H7 (cell line): ENCODE measurements around the gene CECR2. TPM values are rescaled to one million over a fixed set of nuclear protein-coding genes. Genes with fewer than 3 reads are reported as not detected.
"Not testable (repeated sequence)": the region's sequence is repeated elsewhere in the genome, so short reads cannot be mapped to it uniquely, and the experiment has no call there.

ENCODE experiments used
- DNase-seq: peaks from one replicate; pipeline ENCODE4 v3.0.0; 2012
- H3K27me3 ChIP-seq: 2 replicates; pipeline ENCODE4 v1.6.0; 2011; ENCODE audit warnings: mild to moderate bottlenecking, low read length; ENCODE audit not compliant: control insufficient read depth, insufficient read depth
- H3K36me3 ChIP-seq: replicated peaks from 2 replicates; pipeline ENCODE4 v1.5.1; 2011; ENCODE audit warnings: low read length; ENCODE audit not compliant: control insufficient read depth, insufficient read depth
- H3K4me3 ChIP-seq: 2 replicates; pipeline ENCODE4 v1.5.1; 2011; ENCODE audit warnings: low read depth, mild to moderate bottlenecking, control low read depth, low read length, moderate library complexity; ENCODE audit not compliant: insufficient read depth
- total RNA-seq: library from RNA; depleted of rRNA; stranded (reverse); fragments of >200 nt; shearing (Covaris generic); gene quantifications from 2 replicates; pipeline ENCODE4 v1.2.3, GENCODE V29; 2014

CECR2 gene
- total RNA-seq, 1 experiment from 2014 or later: 50.0 TPM

- no peaks in the 10 kb centered on the region for H3K27me3 ChIP-seq
- no peaks in the 10 kb centered on the region for H3K36me3 ChIP-seq
- no peak overlapping the region for H3K4me3 ChIP-seq
- no peak for DNase-seq
Measured at GRCh38 chr22:17403906-17404305, 34.6 kb downstream of the CECR2 start.

- H3K27me3 ChIP-seq: no peaks in the 10 kb centered on the region
- no peaks in the 10 kb centered on the region for H3K36me3 ChIP-seq
- H3K4me3 ChIP-seq: no peak overlapping the region
- DNase-seq: no peak
Measured at GRCh38 chr22:17407643-17408042, 38.4 kb downstream of the CECR2 start.

- no peaks in the 10 kb centered on the region for H3K27me3 ChIP-seq
- DNase-seq: no peak
- H3K4me3 ChIP-seq: no peak overlapping the region
- no peaks in the 10 kb centered on the region for H3K36me3 ChIP-seq
Measured at GRCh38 chr22:17410576-17410975, 41.3 kb downstream of the CECR2 start.

DNA sequence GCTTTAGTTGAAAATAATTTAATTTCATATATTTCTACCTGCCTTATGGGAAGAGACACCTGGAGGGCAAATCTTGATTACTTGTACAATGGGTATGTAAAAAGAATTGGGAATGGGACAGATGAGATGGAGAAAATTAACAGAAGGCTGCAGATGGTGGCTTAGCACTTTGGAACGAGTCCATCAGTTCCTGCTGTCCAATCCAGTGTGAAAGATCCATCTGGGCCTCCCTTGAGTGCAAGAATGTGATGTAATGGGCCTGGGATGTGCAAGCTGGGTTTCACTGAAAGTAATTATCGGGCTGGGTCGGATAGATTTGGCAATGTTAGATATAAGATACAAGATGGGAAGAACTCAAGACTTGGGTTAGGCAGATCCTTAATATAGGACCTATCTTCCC, 42.0 kb downstream of the CECR2 start:
- no peak overlapping the region for H3K4me3 ChIP-seq
- H3K36me3 ChIP-seq: no peaks in the 10 kb centered on the region
- DNase-seq: no peak
- H3K27me3 ChIP-seq: no peaks in the 10 kb centered on the region

- no peaks in the 10 kb centered on the region for H3K36me3 ChIP-seq
- DNase-seq: no peak
- H3K27me3 ChIP-seq: no peaks in the 10 kb centered on the region
- no peak overlapping the region for H3K4me3 ChIP-seq
Measured at GRCh38 chr22:17412232-17412631, 43.0 kb downstream of the CECR2 start.

GRCh38 chr22:17418890-17419324, 49.6 kb downstream of the CECR2 start:
- H3K4me3 ChIP-seq: no peak overlapping the region
- no peaks in the 10 kb centered on the region for H3K36me3 ChIP-seq
- DNase-seq: peak; percentile 81
- H3K27me3 ChIP-seq: no peaks in the 10 kb centered on the region

DNA sequence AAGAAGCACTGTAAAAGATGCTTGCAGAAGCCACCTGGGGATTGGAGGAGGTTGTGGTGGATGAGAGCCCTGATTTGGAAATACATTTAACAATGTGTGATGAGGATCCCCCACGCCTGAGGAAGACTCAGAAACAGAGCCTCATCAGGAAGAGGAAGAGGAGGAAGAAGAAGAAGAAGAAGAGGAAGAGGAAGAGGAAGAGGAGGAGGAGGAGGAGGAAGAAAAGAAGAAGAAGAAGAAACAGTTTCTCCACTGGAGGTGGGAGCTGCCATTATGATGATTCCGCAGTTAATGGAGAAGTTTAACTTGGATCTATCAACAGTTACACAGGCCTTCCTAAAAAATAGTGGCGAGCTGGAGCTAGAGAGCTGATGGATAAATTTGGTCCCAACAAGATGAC, 50.1 kb downstream of the CECR2 start:
- Histone ChIP-seq H3K4me3 (no peak overlapping the region), H3K36me3 (no peaks in the 10 kb centered on the region; the same call in 1 of the 2 replicates), H3K27me3 (no peaks in the 10 kb centered on the region)
- DNase-seq: no peak

GRCh38 chr22:17422736-17423343, 53.6 kb downstream of the CECR2 start:
- H3K27me3 ChIP-seq: no peaks in the 10 kb centered on the region
- no peak overlapping the region for H3K4me3 ChIP-seq
- DNase-seq: no peak
- no peaks in the 10 kb centered on the region; the same call in 1 of the 2 replicates for H3K36me3 ChIP-seq

DNA sequence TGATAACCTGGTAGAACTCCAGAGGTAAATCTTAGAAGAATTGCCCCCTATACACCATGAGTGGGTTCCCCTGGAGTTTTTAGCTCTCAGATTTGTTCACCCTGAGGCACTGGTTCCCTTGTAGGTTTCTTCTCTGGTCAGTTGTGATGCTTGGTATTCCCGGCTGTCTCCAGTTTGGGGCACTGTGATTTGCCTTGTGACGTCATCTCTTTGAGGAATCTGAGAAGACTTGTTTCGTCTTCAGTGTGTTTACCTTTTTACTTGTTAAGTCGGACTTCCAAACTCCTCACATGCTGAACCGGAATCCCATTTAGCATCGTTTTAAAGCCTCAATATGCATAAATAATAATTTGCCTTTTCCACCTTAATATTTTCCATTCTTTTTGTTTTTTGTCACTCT, 54.4 kb downstream of the CECR2 start:
- no peak overlapping the region for H3K4me3 ChIP-seq
- H3K36me3 ChIP-seq: no peaks in the 10 kb centered on the region; the same call in 1 of the 2 replicates
- DNase-seq: no peak
- H3K27me3 ChIP-seq: no peaks in the 10 kb centered on the region

DNA sequence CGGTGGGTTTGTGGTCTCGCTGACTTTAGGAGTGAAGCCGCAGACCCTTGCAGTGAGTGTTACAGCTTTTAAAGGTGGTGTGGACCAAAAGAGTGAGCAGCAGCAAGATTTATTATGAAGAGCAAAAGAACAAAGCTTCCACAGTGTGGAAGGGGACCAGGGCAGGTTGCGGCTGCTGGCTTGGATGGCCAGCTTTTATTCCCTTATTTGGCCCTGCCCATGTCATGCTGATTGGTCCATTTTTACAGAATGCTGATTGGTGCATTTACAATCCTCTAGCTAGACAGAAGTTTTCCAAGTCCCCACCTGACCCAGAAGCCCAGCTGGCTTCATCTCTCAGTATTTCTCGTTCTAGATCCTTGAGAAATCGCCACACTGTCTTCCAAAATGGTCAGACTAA, 58.3 kb downstream of the CECR2 start:
- not testable (repeated sequence) for DNase-seq, H3K36me3 ChIP-seq, H3K27me3 ChIP-seq, H3K4me3 ChIP-seq

- Histone ChIP-seq H3K4me3 (no peak overlapping the region), H3K27me3 (no peaks in the 10 kb centered on the region), H3K36me3 (no peaks in the 10 kb centered on the region)
- DNase-seq: no peak
Measured at GRCh38 chr22:17429516-17429915, 60.3 kb downstream of the CECR2 start.

- H3K4me3 ChIP-seq: no peak overlapping the region
- no peak for DNase-seq
Measured at GRCh38 chr22:17430412-17430811, 61.2 kb downstream of the CECR2 start.

GRCh38 chr22:17431179-17431578, 61.9 kb downstream of the CECR2 start:
- no peak for DNase-seq
- no peaks in the 10 kb centered on the region for H3K27me3 ChIP-seq
- H3K36me3 ChIP-seq: no peaks in the 10 kb centered on the region
- H3K4me3 ChIP-seq: no peak overlapping the region

More at GRCh38 chr22:17430412-17430811, 61.2 kb downstream of the CECR2 start:
- H3K27me3 ChIP-seq: no peaks in the 10 kb centered on the region
- H3K36me3 ChIP-seq: no peaks in the 10 kb centered on the region

DNA sequence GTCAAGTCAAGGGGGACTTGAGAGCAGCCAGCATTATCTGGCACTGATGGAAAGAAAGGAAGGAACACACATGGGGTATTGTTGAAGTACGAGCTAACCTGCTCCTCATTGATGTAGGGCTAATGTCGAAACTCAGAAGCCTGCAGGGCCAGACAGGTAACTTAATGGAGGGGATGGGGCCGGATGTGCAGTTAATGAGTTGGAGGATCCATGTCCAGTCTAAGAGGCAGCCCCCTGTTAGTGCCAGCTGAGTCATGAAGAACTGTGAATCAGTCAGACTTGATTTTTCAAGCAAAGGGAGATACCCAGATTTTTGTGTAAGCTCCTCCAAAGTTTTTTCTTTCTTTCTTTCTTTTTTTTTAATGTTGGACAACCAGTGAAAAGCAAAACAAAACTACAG, 65.6 kb downstream of the CECR2 start:
- Histone ChIP-seq H3K27me3 (no peaks in the 10 kb centered on the region), H3K4me3 (no peak overlapping the region), H3K36me3 (no peaks in the 10 kb centered on the region)
- DNase-seq: no peak

DNA sequence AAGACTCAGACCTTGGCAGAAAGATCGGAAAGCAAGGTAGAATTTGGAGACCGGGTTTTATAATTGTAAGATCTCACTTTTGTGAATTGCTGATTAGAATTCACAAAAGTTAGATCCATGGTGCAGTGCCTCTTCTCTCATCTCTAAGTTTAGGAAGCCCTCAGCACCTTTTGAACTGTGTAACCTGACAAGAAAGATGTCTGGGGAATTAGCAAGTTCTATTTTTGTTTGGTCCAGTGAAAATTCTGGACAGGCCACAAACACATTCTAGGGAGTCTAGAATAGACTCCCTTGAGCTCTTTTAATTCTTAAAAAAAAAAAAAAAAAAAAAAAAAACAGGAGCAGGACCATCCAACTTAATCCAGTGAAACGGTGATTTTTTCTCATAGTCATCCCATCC, 66.1 kb downstream of the CECR2 start:
- Histone ChIP-seq H3K4me3 (no peak overlapping the region), H3K36me3 (no peaks in the 10 kb centered on the region), H3K27me3 (no peaks in the 10 kb centered on the region)
- no peak for DNase-seq
